ENCODE results near the gene USF2.

GRCh38 chr19:35265126-35265899 is 3.4 kb upstream of the USF2 start:
- TF ChIP-seq CTCF (IDR thresholded peaks at IDR 0.05) (no peak), POLR2A (IDR thresholded peaks at IDR 0.05) (no peak)
